Retinal pigment epithelial cell (primary cell): ENCODE measurements around the gene NUP93.

Experiments used
- DNase-seq: peaks from one replicate; pipeline ENCODE4 v3.0.0-alpha.2; 2010; ENCODE audit warnings: low read depth
- H3K4me3 ChIP-seq: 2 replicates; pipeline ENCODE4 v1.5.1; 2011; ENCODE audit warnings: mild to moderate bottlenecking, low read length, control low read depth, moderate library complexity
- TF ChIP-seq, protein P1 (sequence below): conservative IDR thresholded peaks from 2 replicates; pipeline ENCODE4 v1.5.1; 2011; ENCODE audit warnings: low read depth, low read length, control low read depth, inconsistent platforms

NUP93 gene

DNA sequence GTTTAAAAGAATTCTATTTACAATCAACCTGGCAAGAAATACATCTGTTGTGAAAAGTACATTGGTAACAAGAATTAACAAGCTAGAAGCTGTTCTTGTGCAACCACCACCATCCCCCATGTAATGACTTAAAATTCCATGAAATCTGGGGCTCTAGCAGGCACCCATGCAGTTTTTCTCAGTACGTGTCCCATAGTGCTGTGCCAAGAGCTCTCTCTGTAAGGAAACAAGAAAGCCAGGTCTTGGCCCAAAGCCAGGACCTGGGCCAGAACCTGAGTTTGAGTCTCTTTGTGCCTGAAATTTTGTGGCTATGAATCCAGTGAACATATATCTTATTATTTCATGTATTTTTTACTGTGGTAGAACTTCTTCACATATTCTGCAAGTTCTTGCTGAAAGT lies 46.6 kb downstream of the NUP93 start:
- no peak overlapping the region for H3K4me3 ChIP-seq
- TF ChIP-seq, protein P1, sequence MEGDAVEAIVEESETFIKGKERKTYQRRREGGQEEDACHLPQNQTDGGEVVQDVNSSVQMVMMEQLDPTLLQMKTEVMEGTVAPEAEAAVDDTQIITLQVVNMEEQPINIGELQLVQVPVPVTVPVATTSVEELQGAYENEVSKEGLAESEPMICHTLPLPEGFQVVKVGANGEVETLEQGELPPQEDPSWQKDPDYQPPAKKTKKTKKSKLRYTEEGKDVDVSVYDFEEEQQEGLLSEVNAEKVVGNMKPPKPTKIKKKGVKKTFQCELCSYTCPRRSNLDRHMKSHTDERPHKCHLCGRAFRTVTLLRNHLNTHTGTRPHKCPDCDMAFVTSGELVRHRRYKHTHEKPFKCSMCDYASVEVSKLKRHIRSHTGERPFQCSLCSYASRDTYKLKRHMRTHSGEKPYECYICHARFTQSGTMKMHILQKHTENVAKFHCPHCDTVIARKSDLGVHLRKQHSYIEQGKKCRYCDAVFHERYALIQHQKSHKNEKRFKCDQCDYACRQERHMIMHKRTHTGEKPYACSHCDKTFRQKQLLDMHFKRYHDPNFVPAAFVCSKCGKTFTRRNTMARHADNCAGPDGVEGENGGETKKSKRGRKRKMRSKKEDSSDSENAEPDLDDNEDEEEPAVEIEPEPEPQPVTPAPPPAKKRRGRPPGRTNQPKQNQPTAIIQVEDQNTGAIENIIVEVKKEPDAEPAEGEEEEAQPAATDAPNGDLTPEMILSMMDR, result no peak
- DNase-seq, result peak; percentile 43

DNA sequence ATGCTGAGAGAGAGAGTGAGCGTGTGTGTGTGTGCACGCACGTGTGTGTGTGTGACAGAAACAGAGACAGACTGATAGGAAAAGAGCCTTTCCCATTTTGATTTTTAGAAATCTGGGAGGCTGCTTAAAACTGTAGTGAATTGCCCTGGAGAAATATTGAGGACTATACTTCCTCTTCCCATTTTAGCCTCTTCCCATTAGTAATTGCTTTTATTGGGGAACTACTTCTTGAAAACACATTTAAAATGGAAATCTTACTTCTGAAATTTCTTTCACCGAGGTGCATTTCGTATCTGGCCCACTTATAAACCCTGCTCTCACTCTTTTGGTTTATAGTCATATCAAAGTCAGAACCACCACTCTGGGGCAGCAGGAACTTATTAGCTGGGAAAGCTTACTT lies 47.1 kb downstream of the NUP93 start:
- TF ChIP-seq, protein P1, result no peak
- no peak for DNase-seq
- no peak overlapping the region for H3K4me3 ChIP-seq

DNA sequence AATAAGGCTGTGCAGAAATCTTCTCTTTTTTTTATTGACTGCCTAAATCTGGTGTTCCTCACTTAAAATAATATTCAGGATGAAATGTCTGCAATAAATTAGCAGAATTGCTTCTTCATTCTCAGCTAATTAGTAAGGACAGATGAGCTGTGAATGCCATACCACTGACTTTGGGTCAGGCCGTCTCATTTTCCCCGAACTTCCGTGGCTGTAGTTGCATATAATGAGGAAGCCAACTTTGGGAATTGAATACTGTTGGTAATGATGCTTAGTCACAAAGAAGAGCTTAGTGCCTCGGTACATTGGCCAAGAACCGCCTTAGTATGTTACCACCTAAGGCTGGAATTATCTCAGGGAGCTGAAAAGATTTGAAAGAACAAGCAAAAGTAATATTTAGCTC lies 47.6 kb downstream of the NUP93 start:
- peak; percentile 30 for DNase-seq
- H3K4me3 ChIP-seq, result no peak overlapping the region
- TF ChIP-seq, protein P1, result no peak

DNA sequence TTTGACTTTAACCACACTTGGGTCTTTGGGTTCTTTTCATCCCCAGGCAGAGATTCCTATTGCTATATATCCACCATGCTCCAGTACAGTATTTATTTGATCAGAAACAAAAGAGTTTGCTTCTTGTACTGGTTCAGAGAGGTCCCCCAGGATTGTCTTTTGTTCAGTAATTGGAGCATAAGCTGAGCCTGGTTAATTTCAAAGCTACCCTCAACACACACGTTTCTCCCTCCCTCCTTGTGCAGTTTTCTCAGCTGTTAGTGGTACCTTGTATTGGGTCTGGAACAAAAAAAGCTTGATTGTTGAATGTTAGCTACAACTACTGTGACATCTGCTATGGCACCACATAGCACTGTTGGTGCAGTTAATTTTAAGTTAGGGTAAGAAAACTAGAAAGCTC lies 50.0 kb downstream of the NUP93 start:
- TF ChIP-seq, protein P1, result no peak
- no peak for DNase-seq
- H3K4me3 ChIP-seq, result no peak overlapping the region

DNA sequence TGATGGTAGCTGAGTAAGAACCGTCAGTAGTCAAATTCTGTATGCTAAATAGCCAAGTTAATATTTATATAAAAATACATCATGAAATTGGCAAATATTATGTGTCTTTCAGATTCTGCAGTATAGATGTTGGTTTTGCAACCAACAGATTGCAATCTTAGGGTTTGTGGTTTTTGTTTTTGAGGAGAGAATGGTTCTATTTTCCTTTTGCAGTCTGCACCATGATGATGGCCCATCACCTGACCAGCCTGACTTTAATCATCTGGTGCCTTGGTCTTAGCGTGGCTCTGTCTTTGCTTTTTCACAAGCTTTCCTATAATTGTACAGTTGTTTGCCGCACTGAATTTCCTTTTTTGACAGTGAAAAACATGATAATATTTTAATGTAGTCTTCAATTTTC lies 50.7 kb downstream of the NUP93 start:
- H3K4me3 ChIP-seq, result no peak overlapping the region
- no peak for DNase-seq
- TF ChIP-seq, protein P1, result no peak

DNA sequence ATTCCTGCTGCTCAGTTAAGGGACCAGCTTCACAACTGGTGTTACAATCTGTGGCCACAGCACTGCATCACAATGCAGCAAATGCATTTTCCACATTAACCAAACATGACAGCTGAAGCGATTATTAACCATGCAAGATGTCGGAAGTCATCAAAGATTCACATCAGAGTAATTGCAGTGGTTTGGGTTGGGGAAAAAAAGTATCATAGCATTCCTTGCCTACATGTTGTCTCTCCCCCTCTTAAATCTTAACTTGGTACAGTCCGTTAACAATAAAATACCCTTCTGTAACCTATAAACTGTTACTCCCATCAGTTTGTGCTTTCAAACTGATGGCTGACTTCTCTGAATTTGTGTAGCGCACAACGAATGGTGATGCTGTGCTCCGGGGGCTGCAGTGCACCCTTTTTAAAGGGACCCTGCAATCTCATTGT lies 51.6 kb downstream of the NUP93 start:
- no peak for DNase-seq
- no peak overlapping the region for H3K4me3 ChIP-seq
- TF ChIP-seq, protein P1, result no peak

DNA sequence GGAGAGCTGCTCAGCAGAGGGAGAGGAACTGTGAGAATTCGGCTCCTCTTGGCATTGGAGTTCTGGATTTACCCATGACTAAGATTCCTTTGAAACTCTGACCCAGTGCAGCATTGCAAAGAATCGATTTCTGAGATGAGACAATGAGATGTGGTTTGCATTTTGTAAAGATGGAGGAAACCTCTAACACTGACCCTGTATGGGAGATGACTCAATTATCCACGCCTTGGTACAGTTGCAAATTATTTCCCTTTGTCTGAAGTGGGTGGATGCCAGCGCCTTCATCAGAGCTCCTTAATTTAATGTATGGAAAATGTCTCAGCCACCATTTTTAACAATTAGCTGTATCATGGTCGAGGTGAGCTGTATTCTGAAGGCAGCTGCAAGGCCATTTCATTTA lies 53.4 kb downstream of the NUP93 start:
- TF ChIP-seq, protein P1, result no peak
- no peak for DNase-seq
- H3K4me3 ChIP-seq, result no peak overlapping the region
